T-helper 2 cell treated with Interferon-gamma antibody and Interleukin-4, amounts not matched to agents 5 μg/mL and 100 μg/mL, for 36 hours (primary cell): ENCODE measurements around the gene ZNF791.

Source experiments
- DNase-seq: peaks from one replicate; pipeline ENCODE4 v3.0.0; 2021; ENCODE audit warnings: low spot score
- H3K27ac Mint-ChIP-seq: one replicate; pipeline ENCODE4 v1.8.0; 2021; ENCODE audit warnings: mild to moderate bottlenecking, mixed read lengths
- H3K27me3 Mint-ChIP-seq: one replicate; pipeline ENCODE4 v1.8.0; 2021; ENCODE audit warnings: low read depth, mixed read lengths
- H3K36me3 Mint-ChIP-seq: one replicate; pipeline ENCODE4 v1.8.0; 2021; ENCODE audit warnings: low read depth, mixed read lengths
- H3K4me1 Mint-ChIP-seq: one replicate; pipeline ENCODE4 v1.8.0; 2021; ENCODE audit warnings: low read depth, mixed read lengths
- H3K4me3 Mint-ChIP-seq: one replicate; pipeline ENCODE4 v1.8.0; 2022; ENCODE audit warnings: mild to moderate bottlenecking, moderate library complexity, mixed read lengths
- H3K9me3 Mint-ChIP-seq: one replicate; pipeline ENCODE4 v1.8.0; 2021; ENCODE audit warnings: mixed read lengths

ZNF791 gene

GRCh38 chr19:12646551-12646950, 35.8 kb downstream of the ZNF791 start:
- Mint-ChIP-seq H3K27ac (no peak overlapping the region), H3K27me3 (no peaks in the 10 kb centered on the region)

GRCh38 chr19:12647047-12647446, 36.3 kb downstream of the ZNF791 start:
- H3K9me3 Mint-ChIP-seq, result no peaks in the 10 kb centered on the region
- no peaks in the 10 kb centered on the region for H3K4me1 Mint-ChIP-seq
- no peak for DNase-seq
- no peak overlapping the region for H3K4me3 Mint-ChIP-seq
- peaks cover 25% of the 10 kb centered on the region for H3K36me3 Mint-ChIP-seq
- H3K27ac Mint-ChIP-seq, result no peak overlapping the region
- no peaks in the 10 kb centered on the region for H3K27me3 Mint-ChIP-seq

More at GRCh38 chr19:12646551-12646950, 35.8 kb downstream of the ZNF791 start:
- no peak for DNase-seq
- no peaks in the 10 kb centered on the region for H3K9me3 Mint-ChIP-seq
- no peaks in the 10 kb centered on the region for H3K4me1 Mint-ChIP-seq
- no peak overlapping the region for H3K4me3 Mint-ChIP-seq
- peaks cover 21% of the 10 kb centered on the region for H3K36me3 Mint-ChIP-seq

DNA sequence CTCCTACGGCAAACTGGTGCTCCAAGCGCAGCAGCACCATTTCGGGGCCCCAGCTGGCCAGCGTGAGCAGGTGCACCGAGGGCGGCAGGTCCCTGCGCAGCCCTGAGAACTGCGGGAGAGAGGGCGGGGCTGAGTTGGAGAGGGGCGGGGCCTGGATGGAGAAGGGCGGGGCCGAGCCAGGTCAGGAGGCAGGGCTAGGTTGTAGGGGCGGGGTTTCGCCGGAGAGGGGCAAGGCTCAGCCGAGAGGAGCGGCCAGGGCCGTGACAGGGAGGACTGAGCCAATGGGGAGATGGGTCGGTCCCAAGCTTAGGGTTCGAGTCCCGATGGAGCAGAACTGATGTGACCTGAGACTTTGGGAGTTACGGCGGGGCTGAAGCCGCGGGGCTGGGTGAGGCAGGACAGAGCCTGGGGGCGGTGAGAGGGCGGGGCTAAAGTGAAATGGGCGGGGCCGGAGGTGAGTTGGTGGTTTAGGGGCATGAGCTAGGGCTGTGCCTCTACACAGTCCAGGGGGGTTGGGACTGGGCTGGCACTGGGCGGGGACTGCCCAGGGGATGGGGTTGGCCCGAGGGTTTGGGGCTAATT, 36.9 kb downstream of the ZNF791 start:
- no peaks in the 10 kb centered on the region for H3K4me1 Mint-ChIP-seq
- H3K27me3 Mint-ChIP-seq, result no peaks in the 10 kb centered on the region
- H3K36me3 Mint-ChIP-seq, result peaks cover 25% of the 10 kb centered on the region
- H3K4me3 Mint-ChIP-seq, result no peak overlapping the region
- peak overlapping the region; percentile 36 for H3K27ac Mint-ChIP-seq
- DNase-seq, result no peak
- no peaks in the 10 kb centered on the region for H3K9me3 Mint-ChIP-seq

DNA sequence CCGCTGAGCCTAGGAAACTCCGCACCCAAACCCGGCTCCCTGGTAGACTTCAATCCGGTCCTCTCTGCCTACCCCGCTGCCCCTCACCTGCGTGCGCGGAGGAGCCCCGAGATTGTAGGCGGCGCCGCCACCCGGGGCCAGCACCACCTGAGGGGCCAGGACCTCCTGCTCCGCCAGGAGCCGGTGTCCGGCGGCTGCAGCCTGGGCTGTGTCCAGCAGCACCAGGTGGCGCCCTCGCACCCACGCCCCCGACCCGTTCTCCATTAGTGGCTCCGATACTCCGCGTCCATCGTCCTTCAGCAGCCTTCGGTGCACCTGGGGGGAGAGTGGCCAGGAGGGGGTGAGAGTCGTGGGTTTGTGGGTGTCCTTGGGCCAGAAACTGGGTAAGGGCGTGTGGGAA, 37.4 kb downstream of the ZNF791 start:
- H3K27me3 Mint-ChIP-seq, result no peaks in the 10 kb centered on the region
- H3K27ac Mint-ChIP-seq, result no peak overlapping the region
- no peak for DNase-seq
- no peaks in the 10 kb centered on the region for H3K4me1 Mint-ChIP-seq
- no peaks in the 10 kb centered on the region for H3K9me3 Mint-ChIP-seq
- H3K4me3 Mint-ChIP-seq, result no peak overlapping the region
- H3K36me3 Mint-ChIP-seq, result peaks cover 25% of the 10 kb centered on the region

DNA sequence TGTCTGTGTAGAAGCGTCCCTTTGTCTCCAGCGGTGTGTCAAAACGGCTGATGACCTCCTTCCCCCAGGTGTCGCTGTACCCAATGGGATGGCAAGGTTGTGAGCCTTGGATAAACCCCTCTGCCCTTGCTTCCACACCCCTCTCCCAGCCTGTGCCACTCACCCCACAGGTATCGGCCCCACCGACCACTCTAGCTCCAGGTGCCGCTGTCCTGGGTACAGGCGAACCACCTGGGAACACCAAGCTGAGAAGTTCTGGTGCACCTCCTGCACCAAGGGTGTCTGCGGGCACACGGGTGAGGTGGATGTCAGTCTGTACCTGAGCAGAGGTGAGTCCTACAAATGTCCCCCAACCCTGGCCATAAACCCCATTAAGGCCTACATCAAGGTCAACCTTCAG, 39.2 kb downstream of the ZNF791 start:
- Mint-ChIP-seq H3K27me3 (no peaks in the 10 kb centered on the region), H3K36me3 (peaks cover 18% of the 10 kb centered on the region), H3K4me1 (no peaks in the 10 kb centered on the region), H3K27ac (no peak overlapping the region), H3K9me3 (no peaks in the 10 kb centered on the region), H3K4me3 (no peak overlapping the region)
- no peak for DNase-seq

DNA sequence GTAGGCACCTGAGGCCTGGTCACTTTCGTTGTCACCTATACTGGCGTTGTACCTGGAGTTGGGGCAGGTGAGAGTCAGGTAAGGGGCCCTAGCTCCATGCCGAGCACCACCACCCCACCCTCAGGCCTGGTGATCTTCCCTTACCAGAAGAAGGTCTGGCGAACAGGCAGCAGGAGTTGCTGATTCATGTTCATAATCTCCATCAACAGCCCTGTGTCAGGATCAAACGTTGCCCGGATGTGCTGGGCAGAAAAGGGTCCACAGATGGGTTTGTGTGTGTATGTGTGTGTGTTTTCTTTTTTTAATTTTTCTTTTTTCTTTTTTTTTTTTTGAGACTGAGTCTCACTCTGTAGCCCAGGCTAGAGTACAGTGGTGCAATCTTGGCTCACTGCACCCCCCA, 41.5 kb downstream of the ZNF791 start:
- no peaks in the 10 kb centered on the region for H3K27me3 Mint-ChIP-seq
- no peak overlapping the region for H3K4me3 Mint-ChIP-seq
- no peaks in the 10 kb centered on the region for H3K9me3 Mint-ChIP-seq
- peaks cover 40% of the 10 kb centered on the region for H3K36me3 Mint-ChIP-seq
- H3K27ac Mint-ChIP-seq, result no peak overlapping the region
- H3K4me1 Mint-ChIP-seq, result no peaks in the 10 kb centered on the region
- no peak for DNase-seq

DNA sequence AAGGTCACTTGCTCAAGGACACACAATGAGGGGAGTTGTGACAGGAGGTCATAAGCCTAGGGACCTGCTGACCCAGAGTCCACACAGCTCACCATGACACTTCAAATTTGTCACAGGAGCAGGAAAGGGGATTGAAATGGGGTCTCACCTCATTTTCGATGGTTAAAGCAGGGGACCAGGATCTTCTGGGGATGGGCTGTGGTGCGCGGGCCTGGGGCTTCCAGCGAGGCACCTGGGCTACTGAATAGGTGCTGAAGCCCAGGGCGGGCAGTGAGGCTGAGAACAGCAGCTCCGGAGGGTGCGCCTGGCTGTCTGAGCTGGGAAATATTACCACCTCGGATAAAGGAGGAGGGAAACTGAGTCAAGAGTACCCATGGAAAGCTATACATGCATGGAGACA, 44.8 kb downstream of the ZNF791 start:
- DNase-seq, result no peak
- H3K27ac Mint-ChIP-seq, result no peak overlapping the region
- no peaks in the 10 kb centered on the region for H3K27me3 Mint-ChIP-seq
- H3K9me3 Mint-ChIP-seq, result no peaks in the 10 kb centered on the region
- H3K4me3 Mint-ChIP-seq, result no peak overlapping the region
- no peaks in the 10 kb centered on the region for H3K4me1 Mint-ChIP-seq
- H3K36me3 Mint-ChIP-seq, result peaks cover 46% of the 10 kb centered on the region

- Mint-ChIP-seq H3K9me3 (no peaks in the 10 kb centered on the region), H3K4me1 (no peaks in the 10 kb centered on the region), H3K4me3 (no peak overlapping the region), H3K36me3 (peaks cover 44% of the 10 kb centered on the region), H3K27me3 (no peaks in the 10 kb centered on the region), H3K27ac (no peak overlapping the region)
- no peak for DNase-seq
Observed at GRCh38 chr19:12656899-12657571, 46.3 kb downstream of the ZNF791 start.

DNA sequence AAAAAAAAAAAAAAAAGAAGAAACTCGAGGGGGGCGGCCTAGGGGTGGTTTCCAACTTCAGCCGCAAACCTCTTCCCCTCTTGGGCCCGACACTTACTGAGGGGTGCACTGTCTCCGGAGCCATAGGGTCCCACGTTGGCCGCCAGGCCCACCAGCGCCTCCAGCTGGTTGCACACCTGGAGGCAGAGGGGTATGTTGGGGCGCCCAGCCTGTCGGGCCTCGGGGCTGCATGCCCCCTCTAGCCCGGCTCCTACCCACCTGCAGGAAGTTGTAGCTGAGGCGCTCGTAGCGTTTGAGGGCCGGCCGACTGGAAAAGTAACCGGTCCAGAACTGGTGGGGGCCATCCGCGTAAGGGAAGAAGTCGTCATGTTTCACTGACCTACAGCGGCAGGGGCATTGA, 47.2 kb downstream of the ZNF791 start:
- no peaks in the 10 kb centered on the region for H3K9me3 Mint-ChIP-seq
- H3K4me3 Mint-ChIP-seq, result no peak overlapping the region
- no peak for DNase-seq
- peaks cover 44% of the 10 kb centered on the region for H3K36me3 Mint-ChIP-seq
- no peaks in the 10 kb centered on the region for H3K27me3 Mint-ChIP-seq
- H3K27ac Mint-ChIP-seq, result no peak overlapping the region
- H3K4me1 Mint-ChIP-seq, result no peaks in the 10 kb centered on the region

DNA sequence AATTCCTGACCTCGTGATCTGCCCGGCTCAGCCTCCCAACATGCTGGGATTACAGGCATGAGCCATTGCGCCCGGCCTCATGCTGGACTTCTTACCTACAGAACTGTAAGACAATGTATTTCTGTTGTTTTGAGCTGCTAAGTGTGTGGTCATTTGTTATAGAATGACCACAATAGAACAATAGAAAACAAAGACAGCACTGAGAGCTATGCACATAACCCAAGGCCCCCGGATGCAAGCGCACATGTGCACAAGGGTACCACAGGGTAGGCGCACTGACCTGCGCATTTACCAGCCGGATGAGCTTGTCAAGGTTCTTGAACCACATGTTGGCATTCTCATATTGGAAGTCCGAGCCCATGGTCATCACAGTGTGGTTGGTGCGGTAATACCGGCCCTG, 50.3 kb downstream of the ZNF791 start:
- H3K9me3 Mint-ChIP-seq, result no peaks in the 10 kb centered on the region
- H3K27ac Mint-ChIP-seq, result no peak overlapping the region
- peaks cover 53% of the 10 kb centered on the region for H3K36me3 Mint-ChIP-seq
- DNase-seq, result no peak
- no peak overlapping the region for H3K4me3 Mint-ChIP-seq
- H3K4me1 Mint-ChIP-seq, result peaks cover 18% of the 10 kb centered on the region
- H3K27me3 Mint-ChIP-seq, result no peaks in the 10 kb centered on the region

- Mint-ChIP-seq H3K4me1 (peaks cover 39% of the 10 kb centered on the region), H3K27ac (peak overlapping the region; percentile 15)
Observed at GRCh38 chr19:12664406-12665280, 53.9 kb downstream of the ZNF791 start.

DNA sequence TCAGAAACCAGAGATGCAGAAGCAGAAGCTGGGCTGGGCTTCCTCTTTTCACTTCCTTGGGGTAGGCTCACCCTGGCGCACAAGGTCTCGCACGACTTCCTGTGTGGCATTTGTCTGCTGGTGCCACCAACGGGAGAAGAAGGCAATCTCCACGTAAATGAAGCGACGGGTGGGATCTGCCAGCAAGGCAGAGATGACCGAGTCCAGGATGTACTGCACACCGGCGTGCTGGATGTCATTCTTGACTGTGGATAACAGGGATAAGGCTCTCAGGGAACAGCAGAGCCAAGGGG, 54.5 kb downstream of the ZNF791 start:
- Mint-ChIP-seq H3K9me3 (no peaks in the 10 kb centered on the region), H3K4me3 (peak overlapping the region; percentile 99), H3K27me3 (no peaks in the 10 kb centered on the region), H3K27ac (peak overlapping the region; percentile 83), H3K36me3 (peaks cover 37% of the 10 kb centered on the region), H3K4me1 (peaks cover 42% of the 10 kb centered on the region)
- peak; percentile 34 for DNase-seq

More at GRCh38 chr19:12664406-12665280, 53.9 kb downstream of the ZNF791 start:
- H3K4me3 Mint-ChIP-seq, result peak overlapping the region; percentile 99
- H3K9me3 Mint-ChIP-seq, result no peaks in the 10 kb centered on the region
- no peaks in the 10 kb centered on the region for H3K27me3 Mint-ChIP-seq
- H3K36me3 Mint-ChIP-seq, result peaks cover 41% of the 10 kb centered on the region
- no peak for DNase-seq

GRCh38 chr19:12665671-12666264, 55.0 kb downstream of the ZNF791 start:
- peak overlapping the region; percentile 83 for H3K27ac Mint-ChIP-seq
- no peaks in the 10 kb centered on the region for H3K27me3 Mint-ChIP-seq
- H3K4me1 Mint-ChIP-seq, result peaks cover 46% of the 10 kb centered on the region
- DNase-seq, result peak; percentile 23
- H3K9me3 Mint-ChIP-seq, result no peaks in the 10 kb centered on the region
- peaks cover 35% of the 10 kb centered on the region for H3K36me3 Mint-ChIP-seq
- H3K4me3 Mint-ChIP-seq, result peak overlapping the region; percentile 99
